ENCODE measurements around the gene CEMIP.

Gene CEMIP

DNA sequence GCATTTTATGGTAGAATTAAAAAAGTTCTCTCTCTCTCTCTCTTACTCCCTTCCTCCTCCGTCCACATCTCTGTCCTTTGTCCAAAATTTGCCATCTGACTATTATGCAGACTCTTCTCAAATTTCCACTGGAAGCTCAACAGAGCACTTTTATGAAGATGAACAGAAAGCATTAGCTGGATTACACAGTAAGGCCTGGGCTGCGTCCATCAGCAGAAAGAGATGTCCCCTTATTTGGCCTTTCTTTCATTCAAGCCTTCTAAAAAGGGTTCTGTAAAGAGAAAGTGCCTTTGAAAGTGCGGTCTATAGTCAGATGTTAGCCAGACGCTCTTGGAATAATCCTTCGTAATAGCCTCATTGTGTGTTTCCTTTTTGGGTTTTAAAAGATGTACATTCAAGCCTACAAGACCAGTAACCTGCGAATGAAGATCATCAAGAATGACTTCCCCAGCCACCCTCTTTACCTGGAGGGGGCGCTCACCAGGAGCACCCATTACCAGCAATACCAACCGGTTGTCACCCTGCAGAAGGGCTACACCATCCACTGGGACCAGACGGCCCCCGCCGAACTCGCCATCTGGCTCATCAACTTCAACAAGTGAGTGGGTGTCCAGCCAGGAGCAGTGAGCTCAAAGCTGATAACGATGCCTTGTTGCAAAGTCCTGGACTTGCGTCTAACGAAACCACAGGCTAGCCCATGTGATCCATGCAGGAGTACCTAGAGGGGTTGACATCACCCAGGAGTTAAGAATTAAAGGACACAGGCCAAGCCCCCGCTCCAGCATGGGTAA, 157.3 kb downstream of the CEMIP start:
- Histone ChIP-seq H3K27ac (ENCODE audit: low read depth, low read length) (peak overlapping the region; percentile 74), H3K27me3 (ENCODE audit: control insufficient read depth in 1 of 2, insufficient read depth in 2 of 2, low read length in 2 of 2) (no peaks in the 10 kb centered on the region), H3K4me3 (ENCODE audit: low read depth in 1 of 2, low read length in 2 of 2) (no peak overlapping the region), H3K4me1 (ENCODE audit: insufficient read depth, low read length) (peaks cover 57% of the 10 kb centered on the region), H3K9ac (ENCODE audit: low read length) (no peak overlapping the region), H3K9me3 (ENCODE audit: low read length) (no peaks in the 10 kb centered on the region), H3K36me3 (ENCODE audit: insufficient read depth, low read length) (no peaks in the 10 kb centered on the region)

GRCh38 chr15:80937718-80938117, 158.5 kb downstream of the CEMIP start:
- Histone ChIP-seq H3K9ac (ENCODE audit: low read length) (no peak overlapping the region), H3K27ac (ENCODE audit: low read depth, low read length) (no peak overlapping the region), H3K4me3 (ENCODE audit: low read depth in 1 of 2, low read length in 2 of 2) (no peak overlapping the region), H3K36me3 (ENCODE audit: insufficient read depth, low read length) (no peaks in the 10 kb centered on the region), H3K9me3 (ENCODE audit: low read length) (no peaks in the 10 kb centered on the region), H3K27me3 (ENCODE audit: control insufficient read depth in 1 of 2, insufficient read depth in 2 of 2, low read length in 2 of 2) (no peaks in the 10 kb centered on the region), H3K4me1 (ENCODE audit: insufficient read depth, low read length) (peaks cover 47% of the 10 kb centered on the region)

GRCh38 chr15:80939216-80939615, 160.0 kb downstream of the CEMIP start:
- Histone ChIP-seq H3K27ac (ENCODE audit: low read depth, low read length) (peak overlapping the region; percentile 59), H3K36me3 (ENCODE audit: insufficient read depth, low read length) (no peaks in the 10 kb centered on the region), H3K4me1 (ENCODE audit: insufficient read depth, low read length) (peaks cover 49% of the 10 kb centered on the region), H3K9ac (ENCODE audit: low read length) (no peak overlapping the region), H3K4me3 (ENCODE audit: low read depth in 1 of 2, low read length in 2 of 2) (no peak overlapping the region), H3K9me3 (ENCODE audit: low read length) (no peaks in the 10 kb centered on the region), H3K27me3 (ENCODE audit: control insufficient read depth in 1 of 2, insufficient read depth in 2 of 2, low read length in 2 of 2) (no peaks in the 10 kb centered on the region)

GRCh38 chr15:80940331-80940730, 161.2 kb downstream of the CEMIP start:
- peak overlapping the region; percentile 59 for H3K27ac ChIP-seq (ENCODE audit: low read depth, low read length)
- no peaks in the 10 kb centered on the region for H3K9me3 ChIP-seq (ENCODE audit: low read length)
- peaks cover 38% of the 10 kb centered on the region for H3K4me1 ChIP-seq (ENCODE audit: insufficient read depth, low read length)
- H3K4me3 ChIP-seq (ENCODE audit: low read depth in 1 of 2, low read length in 2 of 2) = no peak overlapping the region
- H3K36me3 ChIP-seq (ENCODE audit: insufficient read depth, low read length) = no peaks in the 10 kb centered on the region
- H3K9ac ChIP-seq (ENCODE audit: low read length) = no peak overlapping the region
- no peaks in the 10 kb centered on the region for H3K27me3 ChIP-seq (ENCODE audit: control insufficient read depth in 1 of 2, insufficient read depth in 2 of 2, low read length in 2 of 2)

GRCh38 chr15:80940851-80941250, 161.7 kb downstream of the CEMIP start:
- Histone ChIP-seq H3K9me3 (ENCODE audit: low read length) (no peaks in the 10 kb centered on the region), H3K9ac (ENCODE audit: low read length) (no peak overlapping the region), H3K36me3 (ENCODE audit: insufficient read depth, low read length) (no peaks in the 10 kb centered on the region), H3K4me3 (ENCODE audit: low read depth in 1 of 2, low read length in 2 of 2) (no peak overlapping the region), H3K27ac (ENCODE audit: low read depth, low read length) (no peak overlapping the region), H3K4me1 (ENCODE audit: insufficient read depth, low read length) (peaks cover 34% of the 10 kb centered on the region), H3K27me3 (ENCODE audit: control insufficient read depth in 1 of 2, insufficient read depth in 2 of 2, low read length in 2 of 2) (no peaks in the 10 kb centered on the region)

GRCh38 chr15:80942266-80942665, 163.1 kb downstream of the CEMIP start:
- H3K9ac ChIP-seq (ENCODE audit: low read length) = no peak overlapping the region
- no peaks in the 10 kb centered on the region for H3K9me3 ChIP-seq (ENCODE audit: low read length)
- H3K27me3 ChIP-seq (ENCODE audit: control insufficient read depth in 1 of 2, insufficient read depth in 2 of 2, low read length in 2 of 2) = no peaks in the 10 kb centered on the region
- peaks cover 21% of the 10 kb centered on the region for H3K4me1 ChIP-seq (ENCODE audit: insufficient read depth, low read length)
- no peak overlapping the region for H3K4me3 ChIP-seq (ENCODE audit: low read depth in 1 of 2, low read length in 2 of 2)
- H3K36me3 ChIP-seq (ENCODE audit: insufficient read depth, low read length) = peaks cover 14% of the 10 kb centered on the region
- H3K27ac ChIP-seq (ENCODE audit: low read depth, low read length) = no peak overlapping the region

DNA sequence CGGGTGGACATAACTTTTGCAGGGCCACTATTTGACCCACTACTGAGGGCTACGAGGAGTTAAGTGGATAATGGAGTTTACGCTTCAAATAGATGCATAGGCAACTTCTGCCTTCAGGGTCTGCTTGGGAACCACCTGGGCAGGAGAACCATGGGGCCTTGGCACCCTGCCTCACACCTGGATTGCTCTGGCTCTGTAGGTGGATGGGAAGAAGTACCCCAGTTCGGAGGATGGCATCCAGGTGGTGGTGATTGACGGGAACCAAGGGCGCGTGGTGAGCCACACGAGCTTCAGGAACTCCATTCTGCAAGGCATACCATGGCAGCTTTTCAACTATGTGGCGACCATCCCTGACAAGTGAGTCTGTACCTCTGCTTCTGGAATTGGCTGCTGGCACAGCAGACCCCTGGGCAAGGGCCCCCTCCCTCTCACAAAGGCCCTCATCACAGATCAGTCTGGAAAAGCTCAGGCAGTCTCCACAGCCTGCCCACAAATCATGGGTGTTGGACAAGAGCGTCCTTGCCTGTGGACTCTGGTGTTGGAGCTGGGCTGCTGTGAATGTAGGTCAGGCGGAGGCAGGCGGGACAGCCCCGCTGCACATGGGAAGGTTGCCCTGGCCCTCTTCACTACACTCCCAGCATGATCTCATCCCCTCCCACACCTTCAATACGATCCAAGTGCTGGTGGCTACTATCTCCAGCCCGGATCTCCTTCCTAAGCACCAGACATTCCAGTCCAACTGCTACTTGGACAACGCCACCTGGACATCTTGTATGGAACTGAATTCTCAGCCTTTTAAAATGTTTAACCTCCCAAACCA, 163.8 kb downstream of the CEMIP start:
- peak overlapping the region; percentile 12 for H3K27ac ChIP-seq (ENCODE audit: low read depth, low read length)
- H3K36me3 ChIP-seq (ENCODE audit: insufficient read depth, low read length) = peaks cover 20% of the 10 kb centered on the region
- no peak overlapping the region for H3K4me3 ChIP-seq (ENCODE audit: low read depth in 1 of 2, low read length in 2 of 2)
- no peak overlapping the region for H3K9ac ChIP-seq (ENCODE audit: low read length)
- no peaks in the 10 kb centered on the region for H3K27me3 ChIP-seq (ENCODE audit: control insufficient read depth in 1 of 2, insufficient read depth in 2 of 2, low read length in 2 of 2)
- no peaks in the 10 kb centered on the region for H3K9me3 ChIP-seq (ENCODE audit: low read length)
- peaks cover 19% of the 10 kb centered on the region for H3K4me1 ChIP-seq (ENCODE audit: insufficient read depth, low read length)

DNA sequence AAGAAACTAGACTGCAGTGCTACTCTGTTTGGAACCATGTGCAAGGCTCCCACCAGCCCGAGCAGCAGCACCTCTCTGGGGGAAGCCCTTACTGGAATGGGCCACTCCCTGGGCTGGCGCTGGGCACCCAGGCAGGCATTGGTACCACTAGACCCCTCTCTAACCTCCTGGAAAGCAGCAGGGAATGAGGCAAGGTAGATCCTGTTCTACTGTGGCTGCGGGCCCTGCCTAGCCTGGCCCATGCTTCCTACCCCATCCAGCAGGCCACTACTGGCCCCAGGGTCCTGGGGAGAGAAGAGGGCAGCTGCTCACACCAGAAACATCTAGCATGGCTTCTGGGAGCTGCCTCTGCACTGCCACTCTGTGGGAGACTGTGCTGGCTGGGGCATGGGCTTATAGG, 165.6 kb downstream of the CEMIP start:
- Histone ChIP-seq H3K27ac (ENCODE audit: low read depth, low read length) (no peak overlapping the region), H3K4me1 (ENCODE audit: insufficient read depth, low read length) (peaks cover 13% of the 10 kb centered on the region), H3K9me3 (ENCODE audit: low read length) (no peaks in the 10 kb centered on the region), H3K4me3 (ENCODE audit: low read depth in 1 of 2, low read length in 2 of 2) (no peak overlapping the region), H3K27me3 (ENCODE audit: control insufficient read depth in 1 of 2, insufficient read depth in 2 of 2, low read length in 2 of 2) (no peaks in the 10 kb centered on the region), H3K9ac (ENCODE audit: low read length) (no peak overlapping the region), H3K36me3 (ENCODE audit: insufficient read depth, low read length) (peaks cover 39% of the 10 kb centered on the region)

- H3K36me3 ChIP-seq (ENCODE audit: insufficient read depth, low read length) = peaks cover 44% of the 10 kb centered on the region
- H3K27ac ChIP-seq (ENCODE audit: low read depth, low read length) = no peak overlapping the region
- H3K9me3 ChIP-seq (ENCODE audit: low read length) = no peaks in the 10 kb centered on the region
- H3K9ac ChIP-seq (ENCODE audit: low read length) = no peak overlapping the region
- H3K4me3 ChIP-seq (ENCODE audit: low read depth in 1 of 2, low read length in 2 of 2) = no peak overlapping the region
- H3K4me1 ChIP-seq (ENCODE audit: insufficient read depth, low read length) = peaks cover 13% of the 10 kb centered on the region
- no peaks in the 10 kb centered on the region for H3K27me3 ChIP-seq (ENCODE audit: control insufficient read depth in 1 of 2, insufficient read depth in 2 of 2, low read length in 2 of 2)
These were observed 166.4 kb downstream of the CEMIP start for GRCh38 chr15:80945605-80946004.

- peaks cover 51% of the 10 kb centered on the region for H3K36me3 ChIP-seq (ENCODE audit: insufficient read depth, low read length)
- H3K4me3 ChIP-seq (ENCODE audit: low read depth in 1 of 2, low read length in 2 of 2) = no peak overlapping the region
- H3K9ac ChIP-seq (ENCODE audit: low read length) = no peak overlapping the region
- H3K9me3 ChIP-seq (ENCODE audit: low read length) = no peaks in the 10 kb centered on the region
- no peaks in the 10 kb centered on the region for H3K27me3 ChIP-seq (ENCODE audit: control insufficient read depth in 1 of 2, insufficient read depth in 2 of 2, low read length in 2 of 2)
- peaks cover 13% of the 10 kb centered on the region for H3K4me1 ChIP-seq (ENCODE audit: insufficient read depth, low read length)
- no peak overlapping the region for H3K27ac ChIP-seq (ENCODE audit: low read depth, low read length)
These were observed 167.4 kb downstream of the CEMIP start for GRCh38 chr15:80946576-80946975.

DNA sequence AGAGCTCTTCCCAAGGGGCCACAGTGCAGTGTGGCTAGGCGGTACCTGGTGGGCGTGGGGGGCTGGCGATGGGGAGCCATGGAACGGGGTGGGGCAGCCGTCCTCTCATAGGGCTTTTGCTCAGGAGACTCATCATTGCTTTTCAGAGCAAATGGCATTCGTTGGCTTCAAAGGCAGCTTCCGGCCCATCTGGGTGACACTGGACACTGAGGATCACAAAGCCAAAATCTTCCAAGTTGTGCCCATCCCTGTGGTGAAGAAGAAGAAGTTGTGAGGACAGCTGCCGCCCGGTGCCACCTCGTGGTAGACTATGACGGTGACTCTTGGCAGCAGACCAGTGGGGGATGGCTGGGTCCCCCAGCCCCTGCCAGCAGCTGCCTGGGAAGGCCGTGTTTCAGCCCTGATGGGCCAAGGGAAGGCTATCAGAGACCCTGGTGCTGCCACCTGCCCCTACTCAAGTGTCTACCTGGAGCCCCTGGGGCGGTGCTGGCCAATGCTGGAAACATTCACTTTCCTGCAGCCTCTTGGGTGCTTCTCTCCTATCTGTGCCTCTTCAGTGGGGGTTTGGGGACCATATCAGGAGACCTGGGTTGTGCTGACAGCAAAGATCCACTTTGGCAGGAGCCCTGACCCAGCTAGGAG, 169.6 kb downstream of the CEMIP start:
- H3K36me3 ChIP-seq (ENCODE audit: insufficient read depth, low read length) = peaks cover 51% of the 10 kb centered on the region
- H3K9ac ChIP-seq (ENCODE audit: low read length) = no peak overlapping the region
- no peak overlapping the region for H3K27ac ChIP-seq (ENCODE audit: low read depth, low read length)
- no peaks in the 10 kb centered on the region for H3K9me3 ChIP-seq (ENCODE audit: low read length)
- H3K4me3 ChIP-seq (ENCODE audit: low read depth in 1 of 2, low read length in 2 of 2) = no peak overlapping the region
- no peaks in the 10 kb centered on the region for H3K27me3 ChIP-seq (ENCODE audit: control insufficient read depth in 1 of 2, insufficient read depth in 2 of 2, low read length in 2 of 2)
- peaks cover under 1% of the 10 kb centered on the region for H3K4me1 ChIP-seq (ENCODE audit: insufficient read depth, low read length)
